HG03064 (cell line): ENCODE data around the gene LEKR1.

Source experiments
- ATAC-seq: cut with Tn5 transposase; IDR thresholded peaks from one replicate; pipeline ENCODE4 v1.9.1; 2021; ENCODE audit warnings: low read depth; ENCODE audit not compliant: unreplicated experiment

The LEKR1 gene

GRCh38 chr3:157092230-157092629 is 266.1 kb downstream of the LEKR1 start:
- ATAC-seq, result no peak

DNA sequence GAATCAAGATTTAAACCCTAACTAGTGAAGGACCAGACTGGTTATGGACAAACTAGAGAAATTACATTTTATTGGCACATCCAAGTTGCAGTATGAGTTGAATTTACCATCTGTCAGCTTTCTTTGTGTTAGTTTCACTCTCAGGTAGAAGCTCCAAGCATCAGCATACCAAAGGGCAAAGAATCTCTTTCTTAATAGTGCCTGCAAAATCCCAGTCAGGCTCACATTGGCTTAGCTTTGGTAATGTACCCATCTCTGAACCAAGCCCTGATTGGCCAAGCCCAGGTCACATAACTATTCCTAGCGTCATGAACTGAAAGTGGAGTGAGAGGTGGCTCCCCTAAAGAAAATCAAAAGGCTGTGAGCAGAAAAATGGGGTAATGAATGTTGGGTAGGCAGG is 266.9 kb downstream of the LEKR1 start:
- ATAC-seq, result peak; percentile 15

GRCh38 chr3:157094301-157094700 is 268.1 kb downstream of the LEKR1 start:
- no peak for ATAC-seq

- no peak for ATAC-seq
Measured at GRCh38 chr3:157094751-157095480, 268.8 kb downstream of the LEKR1 start.
